AG04450 (cell line): Measurements from ENCODE around the gene TNIK. TPM values are rescaled to one million over a fixed set of nuclear protein-coding genes. Genes with fewer than 3 reads are reported as not detected.

Experiments used
- CTCF ChIA-PET: fragments of 300-600, 350-600 bp; formaldehyde crosslinking; extraction: SDS; loops from one replicate; lab custom pipeline; 2022; ENCODE audit warnings: antibody characterized with exemption, inconsistent platforms; lab: Charles Lee
- POLR2A ChIA-PET: fragments of 350-600 bp; formaldehyde crosslinking; extraction: SDS; loops from one replicate; lab custom pipeline; 2021; ENCODE audit warnings: antibody characterized with exemption, inconsistent platforms; lab: Yijun Ruan, JAX
- DNase-seq: peaks from one replicate; pipeline ENCODE4 v3.0.0-alpha.2; 2011; ENCODE audit warnings: low read depth, low spot score
- H3K27ac ChIP-seq: one replicate; pipeline ENCODE4 v1.5.1; 2012; ENCODE audit warnings: low read depth, low read length, control low read depth
- H3K27me3 ChIP-seq: one replicate; pipeline ENCODE4 v1.6.0; 2012; ENCODE audit warnings: low read length; ENCODE audit not compliant: control insufficient read depth, insufficient read depth
- H3K4me3 ChIP-seq: 2 replicates; pipeline ENCODE4 v1.5.1; 2011; ENCODE audit warnings: mild to moderate bottlenecking, low read depth, low read length, control low read depth
- H3K9me3 ChIP-seq: 2 replicates; pipeline ENCODE4 v1.5.1; 2012; ENCODE audit warnings: low read length; ENCODE audit not compliant: control insufficient read depth, insufficient read depth
- polyA plus RNA-seq: library from polyadenylated mRNA; depleted of rRNA; stranded (reverse); fragments of >200 nt; gene quantifications from 2 replicates; pipeline ENCODE4 v1.2.3, GENCODE V29; 2011
- TF ChIP-seq, protein P1 (sequence below): IDR thresholded peaks from 2 replicates; pipeline ENCODE4 v1.5.1; 2011; ENCODE audit warnings: low read depth, low read length, control low read depth, inconsistent platforms

Gene TNIK
- polyA plus RNA-seq, 1 experiment = 9.0 TPM

DNA sequence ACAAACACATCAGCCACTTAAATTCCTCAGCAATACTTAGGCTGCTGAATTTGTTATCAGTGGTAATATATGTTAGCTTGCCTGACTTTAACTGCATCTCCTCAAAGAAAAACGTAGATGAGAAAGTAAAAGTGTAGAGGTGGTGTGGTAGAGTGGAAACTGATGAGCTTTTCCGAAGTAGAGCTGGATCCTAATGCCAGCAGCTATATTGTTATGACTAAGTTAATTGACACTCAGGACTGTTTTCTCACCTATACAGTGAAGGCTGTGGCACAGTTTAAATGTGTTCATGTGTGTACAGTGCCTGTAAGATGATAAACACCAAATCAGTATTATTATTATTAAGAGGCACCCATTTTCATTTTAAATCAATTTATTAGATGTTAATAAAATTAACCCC lies 174.9 kb downstream of the TNIK start:
- H3K4me3 ChIP-seq = no peak overlapping the region
- H3K27ac ChIP-seq = peak overlapping the region; percentile 60
- ChIA-PET POLR2A (no interaction called here), CTCF (interaction anchor here (0.7 kb wide), 1 partner anchor 252 kb away, joined by 3 read pairs; no protein-coding TSS in a partner anchor)
- no peak for DNase-seq
- H3K27me3 ChIP-seq = no peaks in the 10 kb centered on the region
- TF ChIP-seq, protein P1, sequence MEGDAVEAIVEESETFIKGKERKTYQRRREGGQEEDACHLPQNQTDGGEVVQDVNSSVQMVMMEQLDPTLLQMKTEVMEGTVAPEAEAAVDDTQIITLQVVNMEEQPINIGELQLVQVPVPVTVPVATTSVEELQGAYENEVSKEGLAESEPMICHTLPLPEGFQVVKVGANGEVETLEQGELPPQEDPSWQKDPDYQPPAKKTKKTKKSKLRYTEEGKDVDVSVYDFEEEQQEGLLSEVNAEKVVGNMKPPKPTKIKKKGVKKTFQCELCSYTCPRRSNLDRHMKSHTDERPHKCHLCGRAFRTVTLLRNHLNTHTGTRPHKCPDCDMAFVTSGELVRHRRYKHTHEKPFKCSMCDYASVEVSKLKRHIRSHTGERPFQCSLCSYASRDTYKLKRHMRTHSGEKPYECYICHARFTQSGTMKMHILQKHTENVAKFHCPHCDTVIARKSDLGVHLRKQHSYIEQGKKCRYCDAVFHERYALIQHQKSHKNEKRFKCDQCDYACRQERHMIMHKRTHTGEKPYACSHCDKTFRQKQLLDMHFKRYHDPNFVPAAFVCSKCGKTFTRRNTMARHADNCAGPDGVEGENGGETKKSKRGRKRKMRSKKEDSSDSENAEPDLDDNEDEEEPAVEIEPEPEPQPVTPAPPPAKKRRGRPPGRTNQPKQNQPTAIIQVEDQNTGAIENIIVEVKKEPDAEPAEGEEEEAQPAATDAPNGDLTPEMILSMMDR = no peak
- H3K9me3 ChIP-seq = no peaks in the 10 kb centered on the region

DNA sequence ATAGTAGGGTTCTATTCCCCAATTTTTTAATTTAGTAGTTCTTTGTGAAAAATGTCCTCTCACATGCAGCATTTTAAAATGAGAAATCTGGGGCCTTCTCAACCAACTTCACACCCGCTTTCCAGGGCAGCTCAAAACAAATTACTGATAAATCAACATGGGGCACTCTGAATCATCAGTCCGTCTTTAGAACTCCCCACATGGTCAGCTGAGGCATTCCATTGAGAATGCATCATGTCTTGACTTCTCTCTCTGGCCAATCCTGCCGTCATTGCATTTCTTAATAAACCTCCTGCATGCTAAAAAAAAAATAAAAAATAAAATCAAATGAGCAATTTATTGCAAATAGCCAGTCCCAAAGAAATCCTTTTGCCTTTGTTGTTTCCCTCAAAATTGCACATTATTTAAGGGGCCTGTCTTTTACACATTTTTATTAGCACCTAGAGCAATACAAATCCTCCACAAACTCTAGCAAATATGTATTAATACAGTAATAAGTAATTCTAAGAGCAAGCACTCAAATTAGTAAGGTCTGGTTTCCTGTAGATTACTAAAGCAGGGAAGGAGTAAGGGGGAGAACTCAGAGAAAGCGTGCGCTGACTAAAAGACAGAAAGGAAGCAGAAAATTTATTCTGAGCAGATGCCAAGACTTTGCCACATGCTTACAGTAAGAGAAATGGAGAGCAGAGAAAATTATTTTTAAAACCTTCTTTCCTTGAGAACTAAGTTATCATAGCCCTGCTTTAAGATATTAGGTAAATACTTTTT lies 175.7 kb downstream of the TNIK start:
- peak; percentile 89 for DNase-seq
- Histone ChIP-seq H3K9me3 (no peaks in the 10 kb centered on the region), H3K27ac (peak overlapping the region; percentile 81), H3K27me3 (no peaks in the 10 kb centered on the region), H3K4me3 (peak overlapping the region; percentile 11; the same call in 1 of the 2 replicates)
- TF ChIP-seq, protein P1 = no peak
- CTCF ChIA-PET = no interaction called here
- POLR2A ChIA-PET = no interaction called here

DNA sequence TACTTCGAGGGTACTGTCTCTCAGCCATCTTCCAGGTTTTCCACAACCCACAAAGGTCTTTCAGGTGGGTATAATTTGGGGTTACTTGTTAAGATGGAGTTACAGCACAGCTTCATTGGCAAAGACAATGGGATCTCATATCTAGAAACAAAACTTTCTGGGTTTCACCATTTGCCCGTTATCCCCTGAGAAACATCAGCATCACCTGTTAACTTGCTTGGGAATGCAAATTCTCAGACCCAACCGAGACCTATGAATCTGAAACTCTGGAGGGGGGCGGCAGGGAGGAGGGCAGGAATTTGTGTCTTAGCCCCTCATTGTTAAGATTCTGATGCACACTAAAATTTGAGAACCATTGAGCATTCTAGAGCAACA lies 176.4 kb downstream of the TNIK start:
- ChIA-PET POLR2A (no interaction called here), CTCF (no interaction called here)
- TF ChIP-seq, protein P1 = no peak
- no peaks in the 10 kb centered on the region for H3K9me3 ChIP-seq
- no peak for DNase-seq
- H3K4me3 ChIP-seq = no peak overlapping the region
- no peak overlapping the region for H3K27ac ChIP-seq
- no peaks in the 10 kb centered on the region for H3K27me3 ChIP-seq

DNA sequence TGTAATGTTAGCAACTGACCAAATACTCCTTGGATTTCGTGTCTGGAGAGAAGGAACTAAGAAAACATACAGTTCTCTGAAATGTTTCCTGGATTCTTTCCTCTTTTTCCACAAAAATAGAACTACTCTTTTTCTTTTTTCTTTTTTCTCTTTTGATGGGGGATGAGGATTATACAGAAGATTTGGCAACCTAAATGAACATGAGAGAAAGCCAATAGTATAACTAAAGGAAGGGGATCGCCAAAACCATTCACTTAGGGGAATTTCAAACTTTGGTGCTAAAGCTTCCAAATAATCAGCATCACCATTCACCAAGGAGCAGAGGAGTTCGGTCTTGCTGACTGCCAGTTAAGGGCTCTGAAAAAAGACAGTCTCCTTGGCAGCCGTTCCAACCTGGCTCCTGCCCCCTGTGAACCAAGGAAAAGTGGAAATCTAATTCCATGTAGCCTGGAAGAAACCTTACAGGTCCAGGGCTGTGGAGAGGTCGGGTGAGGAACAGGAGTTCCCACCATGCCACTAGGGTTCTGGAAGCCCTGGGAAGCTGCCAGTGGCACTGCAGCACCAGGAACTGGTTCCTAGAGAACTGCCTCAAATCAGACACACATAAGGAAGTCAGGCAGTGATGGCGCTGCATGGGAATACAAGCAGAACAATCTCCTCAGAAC lies 176.9 kb downstream of the TNIK start:
- TF ChIP-seq, protein P1 = no peak
- Histone ChIP-seq H3K4me3 (no peak overlapping the region), H3K9me3 (no peaks in the 10 kb centered on the region), H3K27me3 (no peaks in the 10 kb centered on the region), H3K27ac (no peak overlapping the region)
- DNase-seq = no peak
- ChIA-PET POLR2A (no interaction called here), CTCF (no interaction called here)

DNA sequence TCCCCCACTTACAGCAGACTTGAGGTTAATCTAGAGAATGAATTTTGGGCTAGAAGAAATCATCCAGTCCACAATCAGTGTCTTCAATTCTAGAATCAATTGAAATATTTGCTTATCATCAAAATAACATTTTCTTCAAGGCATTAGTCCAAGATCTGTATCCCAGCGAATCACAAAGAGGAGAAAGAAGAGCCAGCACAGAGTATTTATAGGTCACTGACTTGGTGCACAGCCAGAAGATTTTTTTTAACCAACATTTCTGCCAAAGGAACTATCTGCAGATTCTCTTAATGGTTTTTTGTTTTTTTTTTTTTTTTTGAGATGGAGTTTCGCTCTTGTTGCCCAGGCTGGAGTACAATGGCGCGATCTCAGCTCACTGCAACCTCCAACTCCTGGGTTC lies 178.2 kb downstream of the TNIK start:
- CTCF ChIA-PET = no interaction called here
- no peak for DNase-seq
- no peak overlapping the region for H3K4me3 ChIP-seq
- H3K27me3 ChIP-seq = no peaks in the 10 kb centered on the region
- TF ChIP-seq, protein P1 = no peak
- no peaks in the 10 kb centered on the region for H3K9me3 ChIP-seq
- H3K27ac ChIP-seq = no peak overlapping the region
- POLR2A ChIA-PET = interaction anchor here (0.7 kb wide), 1 partner anchor 71 kb away, joined by 3 read pairs; no protein-coding TSS in a partner anchor
